HG03159 (cell line): ENCODE results near the gene PSMD11.

Experiments
- ATAC-seq: cut with Tn5 transposase; IDR thresholded peaks from one replicate; pipeline ENCODE4 v1.9.1; 2021; ENCODE audit warnings: mild to moderate bottlenecking, moderate library complexity; ENCODE audit not compliant: unreplicated experiment

Gene PSMD11

GRCh38 chr17:32489320-32490100 is 45.2 kb downstream of the PSMD11 start:
- no peak for ATAC-seq

DNA sequence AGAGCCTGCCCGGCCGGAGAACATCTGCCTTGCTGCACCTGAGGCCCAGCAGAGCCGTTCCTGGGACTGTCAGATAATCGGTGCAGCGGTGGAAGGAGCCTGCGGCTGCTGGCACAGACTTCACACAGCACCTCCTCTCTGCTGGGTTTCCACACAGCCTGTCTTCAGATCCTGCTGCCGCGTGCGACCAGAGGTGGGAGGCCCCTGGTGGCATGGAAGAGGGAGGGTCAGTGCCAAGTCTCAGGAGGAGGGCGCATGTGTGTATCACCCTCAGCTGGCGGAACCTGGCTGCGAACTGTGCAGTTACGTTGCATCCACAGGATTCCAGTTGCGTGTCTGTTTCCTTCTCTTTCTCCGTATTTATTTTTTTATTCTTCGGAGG is 45.8 kb downstream of the PSMD11 start:
- ATAC-seq, result no peak

DNA sequence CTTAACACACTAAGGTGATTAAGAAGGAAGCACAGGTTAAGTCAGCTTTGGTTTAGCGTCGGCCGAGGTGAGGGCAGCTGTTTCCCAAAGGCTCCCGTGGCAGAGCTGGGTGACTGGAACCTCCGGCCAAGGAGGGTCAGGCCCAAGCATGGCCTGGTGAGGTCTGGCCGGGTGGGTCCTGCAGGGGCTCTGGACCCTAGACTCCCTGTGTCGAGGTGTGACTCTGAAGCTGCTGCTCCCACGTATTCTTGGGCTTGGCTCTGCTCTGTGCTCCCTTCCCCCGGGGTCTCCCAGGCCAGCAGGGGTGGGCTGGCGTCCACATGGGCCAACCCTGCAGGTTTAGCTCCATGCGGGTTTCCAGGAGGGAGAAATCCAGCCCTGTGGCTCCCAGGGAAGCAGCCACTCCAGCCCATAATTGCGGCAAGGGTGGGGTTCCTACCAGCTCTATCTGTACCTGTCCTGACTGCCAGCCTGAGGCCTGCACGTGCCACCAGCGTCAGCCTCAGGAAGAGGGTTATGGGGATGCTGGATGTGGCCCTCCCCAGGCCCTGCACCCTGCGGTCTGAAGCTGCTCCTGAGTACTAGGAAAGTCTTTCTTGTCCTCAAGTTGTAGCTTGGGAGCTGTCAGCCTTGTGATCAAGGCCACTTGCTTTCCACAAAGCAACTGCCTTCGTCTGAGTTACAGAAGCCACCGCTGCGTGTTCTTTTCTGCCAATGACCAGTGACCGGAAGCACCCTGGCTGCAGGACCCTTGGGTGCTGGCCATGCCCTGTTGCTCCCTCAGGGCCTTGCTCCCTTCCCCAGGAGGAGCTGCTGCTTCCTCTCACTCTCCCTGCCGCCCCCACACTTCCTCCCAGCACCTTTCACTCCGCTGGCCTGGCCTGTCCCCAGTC is 47.3 kb downstream of the PSMD11 start:
- ATAC-seq, result no peak

DNA sequence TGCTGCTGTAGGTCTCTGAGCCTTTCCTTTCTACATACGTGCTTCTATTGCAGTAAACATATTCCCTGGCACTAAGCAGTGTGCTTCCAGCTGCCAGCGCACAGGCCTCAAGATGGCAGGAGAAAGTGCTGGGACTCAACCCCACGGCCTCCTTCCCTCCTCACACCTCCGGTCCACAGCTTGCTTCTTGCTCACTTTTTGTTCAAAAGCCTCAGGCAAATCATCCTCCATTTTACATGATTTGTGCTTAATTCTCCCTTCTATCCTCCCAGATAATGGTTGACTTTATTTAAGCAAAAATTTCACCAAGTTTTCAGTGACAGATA is 47.9 kb downstream of the PSMD11 start:
- ATAC-seq, result no peak

GRCh38 chr17:32492648-32493289 is 48.5 kb downstream of the PSMD11 start:
- no peak for ATAC-seq

- no peak for ATAC-seq
Measured at GRCh38 chr17:32493571-32493970, 49.3 kb downstream of the PSMD11 start.

DNA sequence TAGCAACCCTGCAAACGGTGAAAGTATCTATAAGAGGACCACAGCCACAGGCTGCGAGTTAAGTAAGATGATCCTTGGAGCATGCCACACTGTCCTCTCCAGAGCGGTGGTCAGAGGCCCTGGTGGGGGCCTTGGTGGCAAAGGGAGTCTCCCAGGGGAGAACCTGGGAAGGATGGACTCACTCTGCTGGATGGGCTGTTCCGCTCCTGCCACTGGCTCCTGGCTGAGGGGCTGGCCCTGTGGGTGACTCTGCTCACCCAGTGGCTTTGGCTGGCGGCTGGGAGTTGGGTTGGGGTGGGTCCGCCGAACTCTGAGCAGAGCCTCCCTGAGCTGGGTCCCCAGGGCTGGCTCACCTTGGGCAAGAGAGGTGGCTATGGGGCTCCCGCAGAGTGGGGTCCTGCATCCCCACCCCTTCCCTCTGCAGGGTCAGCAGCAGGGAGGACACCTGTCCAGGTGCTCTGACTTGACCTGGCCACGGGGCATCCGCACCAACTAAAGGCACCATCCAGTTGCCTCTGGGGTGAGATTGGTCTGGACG is 49.7 kb downstream of the PSMD11 start:
- ATAC-seq, result no peak

- no peak for ATAC-seq
Measured at GRCh38 chr17:32494621-32495358, 50.5 kb downstream of the PSMD11 start.

DNA sequence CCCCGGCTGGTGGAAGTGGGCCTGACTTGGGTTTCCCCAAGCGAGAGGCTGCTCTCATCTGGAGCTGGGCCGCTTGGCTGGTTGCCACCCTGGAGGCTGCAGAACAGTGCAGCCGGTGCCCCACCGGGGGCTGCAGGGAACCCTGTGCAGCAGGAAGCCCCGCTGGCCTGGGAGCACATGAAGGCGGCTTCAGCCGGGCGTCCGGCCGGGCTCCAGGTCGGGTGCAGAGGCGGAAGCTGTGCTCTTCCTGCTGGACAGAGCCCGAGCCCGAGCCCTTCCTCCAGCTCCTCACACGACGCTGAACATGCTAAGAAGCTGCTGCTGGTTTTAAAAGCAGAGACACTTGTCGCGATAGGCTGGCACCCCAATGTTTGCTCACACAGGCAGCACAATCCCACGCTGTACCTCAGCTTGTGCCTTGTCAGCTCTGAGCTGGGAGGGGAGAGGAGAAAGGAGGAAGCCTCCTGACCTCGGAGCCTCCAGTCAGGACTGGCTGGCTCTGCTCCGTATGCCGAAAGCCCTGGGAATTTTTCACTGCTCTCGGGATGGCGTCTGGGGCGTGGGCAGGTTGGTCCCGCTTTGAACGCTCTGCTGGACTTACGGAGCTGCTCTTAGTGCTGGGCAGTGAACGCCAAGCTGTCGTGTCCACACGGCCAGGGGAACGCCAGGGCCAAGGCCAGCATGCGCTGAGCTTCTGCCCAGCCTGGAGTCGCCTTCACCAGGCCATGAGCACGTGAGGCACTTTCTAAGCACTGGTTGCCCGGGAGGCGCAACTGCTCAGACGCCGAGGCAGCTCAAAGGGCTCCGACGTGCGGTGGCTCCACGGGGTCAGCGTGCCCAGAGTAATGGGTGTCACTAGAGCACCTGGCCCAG is 51.3 kb downstream of the PSMD11 start:
- ATAC-seq, result no peak

DNA sequence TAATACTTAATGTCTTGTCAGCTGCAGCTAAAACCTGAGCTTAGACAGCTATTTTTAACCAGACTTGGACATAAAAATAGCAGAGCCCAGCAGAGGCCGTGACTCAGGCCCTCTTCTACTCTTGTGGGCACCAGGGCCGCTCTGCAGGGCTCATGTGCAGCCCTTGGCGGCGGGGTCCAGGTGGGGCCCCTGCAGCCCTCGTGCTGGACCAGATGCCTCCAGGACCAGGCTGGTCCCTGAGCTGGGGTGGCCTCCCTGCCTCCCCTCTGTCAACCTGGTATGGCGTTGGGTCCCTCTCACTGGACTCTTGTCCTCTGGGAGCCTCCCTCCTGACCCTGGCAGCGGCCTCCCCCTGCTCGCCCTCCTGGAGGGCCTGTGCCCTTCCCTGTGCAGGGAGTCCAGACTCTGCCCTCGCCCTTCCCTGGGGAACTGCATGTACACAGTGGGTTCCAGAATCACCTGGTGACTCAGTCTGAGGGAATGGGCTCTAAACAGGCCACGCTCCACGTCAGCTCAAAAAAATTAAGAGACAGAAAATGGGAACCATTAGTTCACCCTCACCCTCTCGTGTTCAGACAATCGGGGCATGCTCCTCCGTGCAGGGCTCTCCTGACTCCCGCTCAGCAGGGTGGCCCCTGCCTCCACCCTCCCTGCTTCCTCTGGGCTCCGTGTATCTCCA is 52.2 kb downstream of the PSMD11 start:
- ATAC-seq, result no peak

DNA sequence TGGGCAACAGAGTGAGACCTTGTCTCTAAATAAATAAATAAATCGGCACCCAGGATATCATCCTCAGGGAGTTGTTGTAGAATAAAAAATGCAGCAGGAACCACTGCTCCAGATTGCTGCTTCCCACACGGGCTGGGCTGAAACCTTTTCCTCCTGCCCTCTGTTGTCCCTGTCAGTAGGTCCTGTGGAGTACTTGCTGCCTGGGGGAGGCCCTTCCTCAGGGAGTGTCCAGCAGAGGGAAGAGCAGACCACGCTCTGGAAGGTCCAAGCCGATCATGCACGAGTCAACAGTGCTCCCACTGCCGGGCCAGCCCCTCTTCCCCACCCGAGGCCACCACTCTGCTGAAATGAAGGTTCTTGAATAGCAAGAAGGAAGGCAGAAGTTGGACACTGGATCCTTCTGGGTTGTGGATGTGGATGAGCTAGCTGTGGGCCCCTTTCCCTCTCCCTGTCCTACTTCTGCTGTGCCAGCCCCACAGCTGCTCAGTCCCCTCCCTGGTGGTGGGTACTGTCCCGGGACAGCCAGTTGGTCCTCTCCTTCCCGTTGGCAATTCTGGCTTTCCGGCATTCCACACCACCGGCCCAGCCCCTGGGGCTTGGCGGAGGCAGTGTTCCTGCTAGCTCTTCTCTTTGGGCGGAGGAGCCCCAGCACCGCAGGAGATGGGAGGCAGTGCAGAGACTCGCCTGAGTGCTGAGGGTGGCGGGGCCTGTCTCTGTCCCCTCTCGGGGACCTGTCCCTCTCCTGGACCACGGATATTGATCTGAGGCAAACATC is 53.3 kb downstream of the PSMD11 start:
- ATAC-seq, result no peak

GRCh38 chr17:32498391-32498790 is 54.1 kb downstream of the PSMD11 start:
- no peak for ATAC-seq

GRCh38 chr17:32502013-32502412 is 57.7 kb downstream of the PSMD11 start:
- no peak for ATAC-seq

DNA sequence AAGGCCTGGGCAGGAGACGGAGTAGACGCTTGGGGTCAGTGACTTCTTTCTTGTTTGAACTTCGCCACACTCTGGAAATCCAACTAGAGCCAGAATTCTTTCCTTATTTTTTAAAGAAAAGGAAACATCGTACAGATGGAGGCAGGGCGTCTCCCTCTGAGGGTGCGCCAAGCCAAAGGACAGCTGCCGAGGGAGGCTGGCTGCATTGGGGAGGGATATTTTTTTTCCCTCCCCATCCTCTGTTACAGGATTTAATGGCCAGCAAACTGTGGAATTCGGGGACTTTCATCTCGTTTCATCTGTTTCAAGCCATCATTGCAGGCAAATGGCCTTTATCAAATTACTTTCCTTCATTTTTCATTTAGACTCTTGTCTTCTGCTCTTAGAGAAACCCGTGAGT is 58.4 kb downstream of the PSMD11 start:
- ATAC-seq, result no peak

GRCh38 chr17:32503251-32504165 is 59.2 kb downstream of the PSMD11 start:
- peak; percentile 88 for ATAC-seq

DNA sequence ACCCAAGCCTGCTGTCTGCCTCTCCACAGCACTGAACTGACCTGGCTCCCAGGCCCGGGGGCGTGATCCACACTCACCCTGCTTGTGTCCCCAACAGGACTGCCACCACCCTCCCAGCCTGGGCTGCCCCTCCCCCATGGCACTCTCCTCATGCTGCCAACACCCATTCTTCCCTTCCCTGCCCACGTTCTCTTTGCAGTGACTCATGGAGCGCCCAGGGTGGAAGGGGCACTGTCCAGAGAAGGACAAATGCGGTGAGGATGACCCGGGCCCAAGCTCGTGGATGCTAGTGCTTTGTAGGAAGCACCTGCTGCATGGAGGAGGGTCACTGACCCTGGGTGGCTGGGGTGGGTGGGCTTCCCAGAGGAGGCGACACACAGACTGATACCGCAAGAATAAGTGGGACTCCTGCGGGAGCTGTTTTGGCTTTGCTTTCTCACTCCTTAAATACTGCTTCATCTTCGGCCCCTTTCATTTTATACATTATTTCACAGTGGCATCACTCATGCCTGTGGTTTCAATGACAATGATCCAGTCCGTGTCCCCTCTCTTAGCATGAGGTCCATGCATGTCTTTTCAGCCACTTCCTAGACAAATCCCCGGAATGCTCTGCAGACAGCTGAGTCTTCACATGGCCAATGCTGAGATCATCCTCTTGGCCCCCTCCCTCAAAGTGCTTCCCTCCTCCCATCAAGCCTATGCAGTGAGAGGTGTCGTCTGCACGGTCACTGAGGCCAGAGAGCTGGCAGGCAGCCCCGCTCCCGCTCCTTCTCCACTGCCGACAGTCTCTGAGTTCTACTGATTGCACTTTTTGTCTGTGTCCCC is 60.1 kb downstream of the PSMD11 start:
- no peak for ATAC-seq

DNA sequence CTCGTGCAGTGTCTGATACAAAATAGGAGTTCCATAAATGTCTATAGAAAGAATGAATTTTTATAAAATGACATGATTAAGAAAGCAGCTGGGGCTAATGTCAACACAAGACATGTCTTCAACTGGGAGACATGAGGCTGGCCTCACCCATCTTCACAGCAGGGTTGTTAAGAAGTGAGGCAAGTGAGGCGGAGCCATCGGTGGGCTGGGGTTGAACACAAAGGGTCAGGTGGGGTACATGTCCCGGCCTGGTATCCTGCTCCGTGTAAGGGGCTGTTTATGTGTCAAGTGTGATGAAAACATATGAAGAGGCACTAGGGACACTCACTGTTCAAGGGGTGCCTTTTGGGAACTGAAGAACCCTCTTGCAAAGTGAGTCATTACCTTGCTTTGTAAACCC is 64.6 kb downstream of the PSMD11 start:
- ATAC-seq, result no peak
